ENCODE data around the gene CANT1.

CANT1 gene

GRCh38 chr17:78996781-78997201 is 12.8 kb downstream of the CANT1 start:
- no peak for DNase-seq

GRCh38 chr17:78995761-78996451 is 13.7 kb downstream of the CANT1 start:
- DNase-seq, result peak in 13 of 51 donors; percentile 17 to 55 (median 34)

- no peak for DNase-seq
These were observed 14.4 kb downstream of the CANT1 start for GRCh38 chr17:78995022-78995760.

- DNase-seq, result no peak
These were observed 15.4 kb downstream of the CANT1 start for GRCh38 chr17:78993981-78994671.

- DNase-seq, result peak in 26 of 51 donors; percentile 18 to 68 (median 36)
These were observed 16.2 kb downstream of the CANT1 start for GRCh38 chr17:78993241-78993956.

GRCh38 chr17:78992542-78993212 is 16.9 kb downstream of the CANT1 start:
- no peak for DNase-seq

DNA sequence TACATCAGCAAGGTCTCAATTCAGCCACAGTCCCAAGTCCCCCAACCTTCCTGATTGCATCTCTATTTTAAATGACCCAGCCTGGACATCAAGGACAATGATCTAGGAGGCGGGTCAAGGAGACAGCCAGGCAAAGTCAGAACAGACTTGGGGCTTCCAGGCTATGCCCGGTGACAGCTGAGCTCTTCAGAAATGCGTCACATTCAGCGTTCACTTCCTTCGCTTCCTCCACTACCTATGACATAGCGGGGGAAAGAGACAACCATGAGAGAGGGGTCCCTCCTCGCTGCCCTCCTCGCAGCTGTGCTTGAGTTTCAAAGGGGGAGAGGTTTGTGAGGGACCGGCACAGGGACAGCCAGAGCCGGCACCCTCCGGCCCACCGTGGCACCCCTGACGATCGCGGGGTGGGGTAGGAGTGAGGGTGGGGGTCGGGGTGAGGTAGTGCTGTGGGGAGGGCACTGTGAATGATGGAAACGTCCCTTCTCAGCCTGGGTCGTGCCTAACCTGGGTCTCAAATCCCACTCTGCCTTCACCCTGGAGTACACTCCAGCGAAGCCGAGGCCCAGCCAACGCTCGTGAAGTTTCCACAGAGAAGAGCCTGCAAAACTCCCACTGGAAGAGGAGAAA is 17.5 kb downstream of the CANT1 start:
- DNase-seq, result no peak

- DNase-seq, result no peak
These were observed 18.4 kb downstream of the CANT1 start for GRCh38 chr17:78991017-78991738.

DNA sequence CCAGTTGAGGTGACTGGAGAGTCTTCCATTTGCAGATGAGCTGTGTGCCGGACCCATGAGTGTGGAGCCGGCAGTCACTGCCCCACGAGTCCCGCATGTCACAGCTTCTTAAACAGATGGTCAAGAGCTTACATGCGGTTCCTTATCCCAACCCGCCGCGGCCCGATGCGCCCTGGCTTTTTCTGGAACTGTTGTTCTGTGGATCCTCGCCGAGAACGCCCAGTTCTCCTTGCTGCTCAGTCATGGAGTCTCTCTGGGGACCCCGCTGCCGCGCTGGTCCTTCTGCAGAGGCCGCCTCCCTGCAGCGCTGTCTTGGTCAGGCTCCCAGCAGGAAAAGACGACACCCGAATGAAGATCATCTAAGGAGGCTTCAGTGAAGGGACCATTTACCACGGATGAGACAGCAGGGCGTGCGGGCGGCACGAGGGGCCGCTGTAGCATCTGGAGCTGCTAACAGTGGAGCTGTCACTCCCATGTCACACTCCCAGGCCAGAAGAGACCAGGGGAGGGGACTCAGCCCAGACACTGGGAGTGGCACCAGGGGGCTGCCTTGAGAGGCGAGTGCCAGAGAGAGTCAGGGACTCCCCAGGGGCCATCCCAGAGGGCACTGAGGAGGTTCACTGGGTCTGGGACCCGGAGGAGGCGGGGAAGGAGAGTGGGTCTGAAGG is 19.1 kb downstream of the CANT1 start:
- DNase-seq, result no peak

- no peak for DNase-seq
These were observed 21.4 kb downstream of the CANT1 start for GRCh38 chr17:78988152-78988551.

- DNase-seq, result peak in 2 of 51 donors; percentile 15 to 18
These were observed 22.8 kb downstream of the CANT1 start for GRCh38 chr17:78986649-78987328.

- peak in 5 of 51 donors; percentile 19 to 28 (median 19) for DNase-seq
These were observed 23.4 kb downstream of the CANT1 start for GRCh38 chr17:78986048-78986648.

DNA sequence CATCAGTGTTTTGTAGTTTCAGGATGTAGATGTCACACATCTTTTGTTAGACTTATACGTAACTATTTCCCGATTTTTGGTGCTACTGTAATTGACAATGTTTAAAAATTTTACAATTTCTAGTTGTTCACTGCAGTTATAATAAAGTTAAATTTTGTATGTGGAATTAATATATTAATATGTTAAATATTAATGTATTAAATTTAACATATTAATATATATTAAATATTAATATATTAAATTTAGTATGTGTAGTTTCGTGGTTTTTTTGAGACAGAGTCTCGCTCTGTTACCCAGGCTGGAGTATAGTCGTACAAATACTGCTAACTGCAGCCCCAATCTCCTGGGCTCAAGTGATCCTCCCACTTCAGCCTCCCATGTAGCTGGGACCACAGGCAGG is 24.2 kb downstream of the CANT1 start:
- DNase-seq, result no peak

GRCh38 chr17:78981010-78981888 is 28.3 kb downstream of the CANT1 start:
- DNase-seq, result no peak

DNA sequence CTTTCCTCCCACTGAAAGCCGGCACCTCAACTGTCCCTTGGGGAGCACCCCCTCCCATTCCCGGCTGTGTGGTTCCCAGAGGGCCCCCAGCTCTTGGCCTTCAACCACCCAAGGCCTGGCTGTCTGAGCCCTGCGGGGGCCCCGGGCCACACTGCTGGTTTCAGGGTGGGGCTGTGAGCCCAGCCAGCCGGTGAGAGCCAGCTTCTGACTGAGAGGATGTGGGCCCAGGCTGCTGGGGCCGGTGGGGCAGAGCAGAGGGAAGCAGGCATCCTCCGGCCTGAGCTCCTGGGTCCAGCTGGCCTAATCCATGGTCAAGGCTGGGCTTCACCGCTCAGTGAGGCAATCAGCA is 29.0 kb downstream of the CANT1 start:
- DNase-seq, result no peak

GRCh38 chr17:78979780-78980623 is 29.6 kb downstream of the CANT1 start, which contains the start of gene LGALS3BP:
LGALS3BP (minus strand) TSS chr17:78979923; CDS start chr17:78977191, 2,732 bp downstream.
- peak in 49 of 51 donors; percentile 31 to 87 (median 71) for DNase-seq
